SK-N-SH treated with all-trans-retinoic acid at 6 μM for 48 hours (cell line): Measurements from ENCODE around the gene ZBTB4.

ENCODE experiments used
- BACH2 ChIP-seq: fragments of 250-450 bp; sonication (Bioruptor Pico); IDR thresholded peaks from 2 replicates; pipeline ENCODE4 v1.9.0; 2021; ENCODE audit warnings: mild to moderate bottlenecking, borderline replicate concordance
- CREB5 ChIP-seq: fragments of 250-450 bp; sonication (Bioruptor Pico); IDR thresholded peaks from 2 replicates; pipeline ENCODE4 v1.5.1; 2020; ENCODE audit warnings: low read depth, mild to moderate bottlenecking, moderate library complexity
- GLIS3 ChIP-seq: fragments of 250-450 bp; sonication (Bioruptor Pico); IDR thresholded peaks from 2 replicates; pipeline ENCODE4 v1.5.0; 2020; ENCODE audit warnings: mild to moderate bottlenecking, moderate library complexity
- PATZ1 ChIP-seq: fragments of 250-450 bp; sonication (Bioruptor Pico); IDR thresholded peaks from 2 replicates; pipeline ENCODE4 v1.8.0; 2020; ENCODE audit warnings: mild to moderate bottlenecking, moderate library complexity, borderline replicate concordance
- POU6F1 ChIP-seq: fragments of 250-450 bp; sonication (Bioruptor Pico); IDR thresholded peaks from 2 replicates; pipeline ENCODE4 v1.8.0; 2021; ENCODE audit warnings: low read depth, mild to moderate bottlenecking, moderate library complexity, borderline replicate concordance
- RARB ChIP-seq: fragments of 250-450 bp; sonication (Bioruptor Pico); IDR thresholded peaks from 2 replicates; pipeline ENCODE4 v1.8.0; 2021; ENCODE audit warnings: mild to moderate bottlenecking, moderate library complexity
- TSHZ2 ChIP-seq: fragments of 250-450 bp; sonication (Bioruptor Pico); IDR thresholded peaks from 2 replicates; pipeline ENCODE4 v1.5.0; 2020; ENCODE audit warnings: mild to moderate bottlenecking, moderate library complexity
- ZNF8 ChIP-seq: fragments of 450-650 bp; formaldehyde crosslinking; IDR thresholded peaks from 2 replicates; pipeline ENCODE4 v1.5.0; 2020; ENCODE audit warnings: mild to moderate bottlenecking, moderate library complexity

GRCh38 chr17:7490144-7490543, 10.7 kb upstream of the ZBTB4 start:
- TF ChIP-seq POU6F1 (no peak), CREB5 (CRISPR knock-in tag) (no peak), RARB (CRISPR knock-in tag) (no peak), GLIS3 (no peak), PATZ1 (CRISPR knock-in tag) (no peak), TSHZ2 (CRISPR knock-in tag) (no peak), ZNF8 (CRISPR knock-in tag) (no peak), BACH2 (CRISPR knock-in tag) (no peak)
